IMR-90 (cell line): Measurements from ENCODE around the gene NGEF. TPM values are rescaled to one million over a fixed set of nuclear protein-coding genes. Genes with fewer than 3 reads are reported as not detected.

ENCODE experiments used
- ATAC-seq: fragments of 200-7000 bp; cut with Tn5 transposase; 2 replicates; pipeline ENCODE4 v1.9.1; 2020; ENCODE audit warnings: low read depth, mild to moderate bottlenecking, moderate library complexity
- BruUV-seq: library from RNA; stranded (reverse); fragments of 400-500 nt; replicated peaks from 2 replicates; lab custom pipeline; 2021; lab: Mats Ljungman, UMichigan
- CTCF ChIA-PET: fragments of 300-600 bp; formaldehyde crosslinking; extraction: SDS; loops from one replicate; lab custom pipeline; 2021; ENCODE audit warnings: antibody characterized with exemption; lab: Yijun Ruan, JAX
- POLR2A ChIA-PET: fragments of 300-600 bp; sonication (Branson Sonifier 250); formaldehyde crosslinking; loops from one replicate; lab custom pipeline; 2022; ENCODE audit warnings: antibody characterized with exemption; ENCODE audit not compliant: unreplicated experiment; lab: Charles Lee
- DNase-seq: peaks from one replicate; pipeline ENCODE4 v3.0.0; 2013
- H2AFZ ChIP-seq: replicated peaks from 2 replicates; pipeline ENCODE3; 2013; ENCODE audit warnings: low read length, mild to moderate bottlenecking; ENCODE audit not compliant: poor library complexity
- H2AK5ac ChIP-seq: 2 replicates; pipeline ENCODE4 v1.6.1; 2013; ENCODE audit warnings: low read depth, low read length, inconsistent platforms
- H2AK9ac ChIP-seq: replicated peaks from 2 replicates; pipeline ENCODE3; 2013; ENCODE audit warnings: mild to moderate bottlenecking, low read depth, low read length, moderate library complexity; ENCODE audit not compliant: poor library complexity
- H2BK120ac ChIP-seq: 2 replicates; pipeline ENCODE4 v1.6.1; 2013; ENCODE audit warnings: low read depth, low read length, inconsistent platforms
- H2BK15ac ChIP-seq: 3 replicates; pipeline ENCODE4 v1.6.1; 2013; ENCODE audit warnings: low read depth, low read length, inconsistent platforms
- H2BK20ac ChIP-seq: 2 replicates; pipeline ENCODE4 v1.6.1; 2013; ENCODE audit warnings: low read depth, mild to moderate bottlenecking, inconsistent platforms, low read length, moderate library complexity
- H2BK5ac ChIP-seq: 2 replicates; pipeline ENCODE4 v1.6.1; 2013; ENCODE audit warnings: mild to moderate bottlenecking, low read depth, low read length, inconsistent platforms; ENCODE audit not compliant: poor library complexity, severe bottlenecking
- H3K14ac ChIP-seq: replicated peaks from 2 replicates; pipeline ENCODE4 v1.6.1; 2013; ENCODE audit warnings: low read depth, low read length, inconsistent platforms
- H3K18ac ChIP-seq: 2 replicates; pipeline ENCODE4 v1.6.1; 2013; ENCODE audit warnings: low read depth, low read length, control low read depth
- H3K23ac ChIP-seq: 2 replicates; pipeline ENCODE4 v1.6.1; 2013; ENCODE audit warnings: low read depth, low read length, inconsistent platforms
- H3K27ac ChIP-seq: 2 replicates; pipeline ENCODE4 v1.5.1; 2013; ENCODE audit warnings: mild to moderate bottlenecking, control low read depth, low read length; ENCODE audit not compliant: insufficient read depth
- H3K27me3 ChIP-seq: 2 replicates; pipeline ENCODE4 v1.6.1; 2013; ENCODE audit warnings: low read length; ENCODE audit not compliant: control insufficient read depth, insufficient read depth
- H3K36me3 ChIP-seq: 2 replicates; pipeline ENCODE4 v1.6.1; 2013; ENCODE audit warnings: low read length, mixed read lengths; ENCODE audit not compliant: control insufficient read depth, insufficient read depth
- H3K4ac ChIP-seq: 2 replicates; pipeline ENCODE4 v1.6.1; 2013; ENCODE audit warnings: low read depth, low read length, inconsistent platforms
- H3K4me1 ChIP-seq: 2 replicates; pipeline ENCODE4 v1.6.1; 2013; ENCODE audit warnings: low read length, mixed read lengths; ENCODE audit not compliant: control insufficient read depth, insufficient read depth
- H3K4me2 ChIP-seq: 2 replicates; pipeline ENCODE4 v1.6.1; 2013; ENCODE audit warnings: low read depth, mild to moderate bottlenecking, control low read depth, low read length, moderate library complexity
- H3K4me3 ChIP-seq: 2 replicates; pipeline ENCODE4 v1.5.1; 2013; ENCODE audit warnings: low read depth, mild to moderate bottlenecking, control low read depth, low read length, moderate library complexity; ENCODE audit not compliant: insufficient read depth
- H3K56ac ChIP-seq: 2 replicates; pipeline ENCODE4 v1.6.1; 2013; ENCODE audit warnings: low read length, inconsistent platforms; ENCODE audit not compliant: insufficient read depth; ENCODE audit errors: extremely low read depth
- H3K79me1 ChIP-seq, 2 experiments: 2 replicates each; pipeline ENCODE4 v1.6.1; 2013; ENCODE audit warnings: low read length in 2 of 2, inconsistent platforms in 1 of 2, low read depth in 1 of 2
- H3K9ac ChIP-seq: 2 replicates; pipeline ENCODE4 v1.6.1; 2013; ENCODE audit warnings: low read depth, low read length, control low read depth
- H3K9me1 ChIP-seq: 2 replicates; pipeline ENCODE4 v1.6.1; 2013; ENCODE audit warnings: low read length, inconsistent platforms; ENCODE audit not compliant: insufficient read depth
- H3K9me3 ChIP-seq: 2 replicates; pipeline ENCODE4 v1.6.1; 2013; ENCODE audit warnings: low read length; ENCODE audit not compliant: control insufficient read depth, insufficient read depth
- H4K20me1 ChIP-seq: 2 replicates; pipeline ENCODE4 v1.6.1; 2013; ENCODE audit warnings: low read length, inconsistent platforms; ENCODE audit not compliant: insufficient read depth
- H4K5ac ChIP-seq: 2 replicates; pipeline ENCODE4 v1.6.1; 2013; ENCODE audit warnings: mild to moderate bottlenecking, low read depth, low read length, control low read depth
- H4K8ac ChIP-seq, 2 experiments: 2 replicates each; pipeline ENCODE4 v1.6.1; 2013; ENCODE audit warnings: low read depth in 2 of 2, low read length in 2 of 2, control low read depth in 1 of 2, inconsistent platforms in 1 of 2
- H4K91ac ChIP-seq: 2 replicates; pipeline ENCODE4 v1.6.1; 2013; ENCODE audit warnings: low read depth, low read length, inconsistent platforms; ENCODE audit not compliant: insufficient read depth
- BHLHE40 ChIP-seq: fragments of 150-350 bp; IDR thresholded peaks from 2 replicates; pipeline ENCODE4 v1.6.1; 2016; ENCODE audit warnings: mild to moderate bottlenecking, low read depth, low read length
- CEBPB ChIP-seq: IDR thresholded peaks from 2 replicates; pipeline ENCODE4 v1.6.1; 2012; ENCODE audit warnings: low read depth, low read length, improper control_type of control experiment
- CHD1 ChIP-seq: IDR thresholded peaks from 2 replicates; pipeline ENCODE4 v1.6.1; 2012; ENCODE audit warnings: low read depth, low read length, improper control_type of control experiment
- FOS ChIP-seq: fragments of 150-350 bp; IDR thresholded peaks from 2 replicates; pipeline ENCODE4 v1.6.1; 2016; ENCODE audit warnings: low read depth, low read length
- MAFK ChIP-seq: IDR thresholded peaks from 2 replicates; pipeline ENCODE4 v1.6.1; 2012; ENCODE audit warnings: low read depth, low read length, improper control_type of control experiment
- MAZ ChIP-seq: IDR thresholded peaks from 2 replicates; pipeline ENCODE4 v1.6.1; 2012; ENCODE audit warnings: low read depth, mild to moderate bottlenecking, low read length, improper control_type of control experiment, moderate library complexity, borderline replicate concordance
- MXI1 ChIP-seq: IDR thresholded peaks from 2 replicates; pipeline ENCODE4 v1.6.1; 2012; ENCODE audit warnings: low read depth, mild to moderate bottlenecking, low read length, moderate library complexity, borderline replicate concordance
- NFE2L2 ChIP-seq: fragments of 150-350 bp; IDR thresholded peaks from 2 replicates; pipeline ENCODE4 v1.6.1; 2016; ENCODE audit warnings: low read depth, mild to moderate bottlenecking, low read length
- POLR2A ChIP-seq: IDR thresholded peaks from 2 replicates; pipeline ENCODE4 v1.6.1; 2012; ENCODE audit warnings: mild to moderate bottlenecking, low read depth, low read length
- RAD21 ChIP-seq: IDR thresholded peaks from 2 replicates; pipeline ENCODE4 v1.6.1; 2012; ENCODE audit warnings: low read length, improper control_type of control experiment
- RCOR1 ChIP-seq: IDR thresholded peaks from 2 replicates; pipeline ENCODE4 v1.6.1; 2012; ENCODE audit warnings: mild to moderate bottlenecking, low read length, improper control_type of control experiment; ENCODE audit not compliant: insufficient replicate concordance
- RFX5 ChIP-seq: IDR thresholded peaks from 2 replicates; pipeline ENCODE4 v1.8.0; 2012; ENCODE audit warnings: low read depth, mild to moderate bottlenecking, low read length, moderate library complexity
- SMC3 ChIP-seq: fragments of 150-350 bp; IDR thresholded peaks from 2 replicates; pipeline ENCODE4 v1.6.1; 2016; ENCODE audit warnings: low read depth, mild to moderate bottlenecking, antibody characterized with exemption, low read length, moderate library complexity
- WGBS, 2 experiments: methylation state at CpG; one replicate each; pipeline versions ENCODE4 v1.1.5 to v1.1.7; 2013; ENCODE audit warnings: missing lambda C conversion rate in 2 of 2; ENCODE audit not compliant: insufficient read length in 1 of 2; ENCODE audit errors: extremely low coverage in 2 of 2; 5-methylcytosine and 5-hydroxymethylcytosine counted together
- dilution Hi-C: fragments of 300-500 bp; cut with HindIII; formaldehyde crosslinking; loops from one replicate; pipeline ENCODE4 v1.14.3; 2018; ENCODE audit warnings: low sequenced_read_pairs; ENCODE audit not compliant: unreplicated experiment
- in situ Hi-C: fragments of 300-500 bp; cut with MboI; formaldehyde crosslinking; loops from 3 replicates; pipeline ENCODE4 v1.14.3; 2019; ENCODE audit warnings: low sequenced_read_pairs, inconsistent platforms, mixed read lengths
- intact Hi-C: fragments of 100-400 bp; cut with micrococcal nuclease; formaldehyde crosslinking; loops from 2 replicates; pipeline ENCODE4 v1.10.0; 2022
- polyA plus RNA-seq, 3 experiments: library from polyadenylated mRNA; depleted of rRNA; stranded (reverse); fragments of >200 nt; gene quantifications; 2 replicates each; pipeline ENCODE4 v1.2.3, GENCODE V29; 2012; ENCODE audit warnings: low replicate concordance in 1 of 3
- total RNA-seq: library from RNA; depleted of rRNA; stranded (reverse); fragments of >200 nt; gene quantifications from 2 replicates; pipeline ENCODE4 v1.2.3, GENCODE V29; 2012
- TF ChIP-seq, protein P1 (sequence below): fragments of 150-350 bp; IDR thresholded peaks from 2 replicates; pipeline ENCODE4 v1.6.1; 2016; ENCODE audit warnings: low read depth, mild to moderate bottlenecking, low read length, moderate library complexity, borderline replicate concordance
- TF ChIP-seq, protein P2 (sequence below): conservative IDR thresholded peaks from 2 replicates; pipeline ENCODE4 v1.5.1; 2012; ENCODE audit warnings: mild to moderate bottlenecking, low read depth, low read length, improper control_type of control experiment
- TF ChIP-seq, protein P3 (sequence below): fragments of 150-350 bp; IDR thresholded peaks from 2 replicates; pipeline ENCODE4 v1.6.1; 2017; ENCODE audit warnings: mild to moderate bottlenecking, antibody characterized with exemption, low read length, low read depth

NGEF gene
- total and polyA plus RNA-seq, 2 of the 4 experiments (the other 2 are of a cell fraction): 1.1 to 1.7 TPM

DNA sequence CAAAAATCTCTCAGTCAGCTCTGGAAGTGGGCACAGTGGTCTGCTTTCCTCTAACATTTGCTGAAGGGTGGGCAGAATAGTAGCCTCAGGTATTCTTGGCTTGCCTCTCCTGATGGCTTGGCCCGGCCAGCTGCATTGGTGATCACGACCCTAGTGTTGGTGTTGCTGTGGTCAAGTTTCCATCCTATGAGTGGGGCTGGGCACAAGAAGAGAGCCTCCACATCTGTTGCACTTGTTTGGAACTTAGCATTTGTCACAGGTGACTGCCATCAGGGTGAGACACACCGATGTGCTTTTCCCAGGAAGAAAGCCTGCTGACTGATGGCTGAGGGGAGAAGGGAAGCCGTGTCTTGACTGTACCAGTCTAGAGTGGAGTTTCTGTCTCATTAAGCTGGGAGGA lies 176.1 kb downstream of the NGEF start:
- no peak overlapping the region for H3K9ac ChIP-seq
- WGBS, 2 experiments: no CpG with 5 or more reads among the region's 4 CpGs
- H3K36me3 ChIP-seq: peaks cover 28% of the 10 kb centered on the region

More for the DNA sequence above, 176.1 kb downstream of the NGEF start:
- H2BK15ac ChIP-seq: no peak overlapping the region
- CTCF ChIA-PET: interaction anchor here (0.6 to 0.7 kb wide), 4 partner anchors 23 to 424 kb away, joined by 3 to 4 read pairs (median 4); no protein-coding TSS in a partner anchor
- POLR2A ChIA-PET: interaction anchor here (0.6 kb wide), 1 partner anchor 373 kb away, joined by 5 read pairs; no protein-coding TSS in a partner anchor
- H2AFZ ChIP-seq: no peak overlapping the region
- ATAC-seq (no peak), DNase-seq (no peak)
- peaks cover 5% of the 10 kb centered on the region for H3K4me1 ChIP-seq
- H3K4ac ChIP-seq: no peak overlapping the region
- no TSS peak for BruUV-seq
- H4K20me1 ChIP-seq: no peaks in the 10 kb centered on the region; the same call in 1 of the 2 replicates
- H3K23ac ChIP-seq: no peak overlapping the region
- no peak overlapping the region for H4K91ac ChIP-seq
- TF ChIP-seq POLR2A: no peak
- no peak for TF ChIP-seq MAZ
- TF ChIP-seq RFX5: no peak
- no peak for TF ChIP-seq RCOR1
- TF ChIP-seq NFE2L2: no peak
- TF ChIP-seq RAD21: no peak
- no peak for TF ChIP-seq SMC3
- no peak for TF ChIP-seq MXI1
- no peak for TF ChIP-seq MAFK
- no peak for TF ChIP-seq CHD1
- no peak for TF ChIP-seq BHLHE40
- TF ChIP-seq, protein P1, sequence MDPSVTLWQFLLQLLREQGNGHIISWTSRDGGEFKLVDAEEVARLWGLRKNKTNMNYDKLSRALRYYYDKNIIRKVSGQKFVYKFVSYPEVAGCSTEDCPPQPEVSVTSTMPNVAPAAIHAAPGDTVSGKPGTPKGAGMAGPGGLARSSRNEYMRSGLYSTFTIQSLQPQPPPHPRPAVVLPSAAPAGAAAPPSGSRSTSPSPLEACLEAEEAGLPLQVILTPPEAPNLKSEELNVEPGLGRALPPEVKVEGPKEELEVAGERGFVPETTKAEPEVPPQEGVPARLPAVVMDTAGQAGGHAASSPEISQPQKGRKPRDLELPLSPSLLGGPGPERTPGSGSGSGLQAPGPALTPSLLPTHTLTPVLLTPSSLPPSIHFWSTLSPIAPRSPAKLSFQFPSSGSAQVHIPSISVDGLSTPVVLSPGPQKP: no peak
- TF ChIP-seq FOS: no peak
- no peak for TF ChIP-seq CEBPB
- TF ChIP-seq, protein P2, sequence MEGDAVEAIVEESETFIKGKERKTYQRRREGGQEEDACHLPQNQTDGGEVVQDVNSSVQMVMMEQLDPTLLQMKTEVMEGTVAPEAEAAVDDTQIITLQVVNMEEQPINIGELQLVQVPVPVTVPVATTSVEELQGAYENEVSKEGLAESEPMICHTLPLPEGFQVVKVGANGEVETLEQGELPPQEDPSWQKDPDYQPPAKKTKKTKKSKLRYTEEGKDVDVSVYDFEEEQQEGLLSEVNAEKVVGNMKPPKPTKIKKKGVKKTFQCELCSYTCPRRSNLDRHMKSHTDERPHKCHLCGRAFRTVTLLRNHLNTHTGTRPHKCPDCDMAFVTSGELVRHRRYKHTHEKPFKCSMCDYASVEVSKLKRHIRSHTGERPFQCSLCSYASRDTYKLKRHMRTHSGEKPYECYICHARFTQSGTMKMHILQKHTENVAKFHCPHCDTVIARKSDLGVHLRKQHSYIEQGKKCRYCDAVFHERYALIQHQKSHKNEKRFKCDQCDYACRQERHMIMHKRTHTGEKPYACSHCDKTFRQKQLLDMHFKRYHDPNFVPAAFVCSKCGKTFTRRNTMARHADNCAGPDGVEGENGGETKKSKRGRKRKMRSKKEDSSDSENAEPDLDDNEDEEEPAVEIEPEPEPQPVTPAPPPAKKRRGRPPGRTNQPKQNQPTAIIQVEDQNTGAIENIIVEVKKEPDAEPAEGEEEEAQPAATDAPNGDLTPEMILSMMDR: no peak
- TF ChIP-seq, protein P3, sequence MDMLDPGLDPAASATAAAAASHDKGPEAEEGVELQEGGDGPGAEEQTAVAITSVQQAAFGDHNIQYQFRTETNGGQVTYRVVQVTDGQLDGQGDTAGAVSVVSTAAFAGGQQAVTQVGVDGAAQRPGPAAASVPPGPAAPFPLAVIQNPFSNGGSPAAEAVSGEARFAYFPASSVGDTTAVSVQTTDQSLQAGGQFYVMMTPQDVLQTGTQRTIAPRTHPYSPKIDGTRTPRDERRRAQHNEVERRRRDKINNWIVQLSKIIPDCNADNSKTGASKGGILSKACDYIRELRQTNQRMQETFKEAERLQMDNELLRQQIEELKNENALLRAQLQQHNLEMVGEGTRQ: no peak
- H2AK5ac ChIP-seq: no peak overlapping the region
- H3K56ac ChIP-seq: no peak overlapping the region
- H3K27ac ChIP-seq: no peak overlapping the region
- H2BK20ac ChIP-seq: no peak overlapping the region
- no peak overlapping the region for H3K14ac ChIP-seq
- H3K4me2 ChIP-seq: no peak overlapping the region
- H4K8ac ChIP-seq: no peak overlapping the region
- no peak overlapping the region for H3K18ac ChIP-seq
- in situ Hi-C loops: no loop called here
- H3K9me3 ChIP-seq: no peaks in the 10 kb centered on the region
- H3K79me1 ChIP-seq: peaks cover 6 to 24% of the 10 kb centered on the region in 2 experiments
- H3K27me3 ChIP-seq: no peaks in the 10 kb centered on the region
- no peak overlapping the region for H2BK120ac ChIP-seq
- dilution Hi-C loops: no loop called here
- H3K4me3 ChIP-seq: no peak overlapping the region
- no peak overlapping the region for H4K5ac ChIP-seq
- intact Hi-C loops: no loop called here
- H2AK9ac ChIP-seq: no peak overlapping the region
- no peaks in the 10 kb centered on the region for H3K9me1 ChIP-seq
- no peak overlapping the region for H2BK5ac ChIP-seq
